Aorta (tissue), 5 donors: Measurements from ENCODE around the gene PDHX. TPM values are rescaled to one million over a fixed set of nuclear protein-coding genes. Genes with fewer than 3 reads are reported as not detected.
"Not testable (repeated sequence)": the region's sequence is repeated elsewhere in the genome, so short reads cannot be mapped to it uniquely, and the experiment has no call there.

Experiments
- ATAC-seq: fragments of 200-7000 bp; cut with Tn5 transposase; one replicate; pipeline ENCODE4 v1.9.1; 2022; ENCODE audit warnings: moderate library complexity; ENCODE audit not compliant: low FRiP score
- DNase-seq, 2 donors: peaks; one replicate each; pipeline ENCODE4 v3.0.0-alpha.2; 2020
- H3K27ac ChIP-seq, 2 donors: one replicate each; pipeline ENCODE4 v1.5.1; 2013; ENCODE audit warnings: low read length in 2 of 2, mild to moderate bottlenecking in 2 of 2, moderate library complexity in 2 of 2, control low read depth in 1 of 2, inconsistent platforms in 1 of 2, low read depth in 1 of 2
- H3K27me3 ChIP-seq, 2 donors: one replicate each; pipeline ENCODE4 v1.6.1; 2013; ENCODE audit warnings: control low read depth in 1 of 2, low read length in 1 of 2, mild to moderate bottlenecking in 1 of 2, moderate library complexity in 1 of 2; ENCODE audit not compliant: insufficient read depth in 2 of 2, control insufficient read depth in 1 of 2
- H3K36me3 ChIP-seq, 2 donors: one replicate each; pipeline ENCODE4 v1.6.1; 2013; ENCODE audit warnings: control low read depth in 1 of 2, low read length in 1 of 2, mild to moderate bottlenecking in 1 of 2; ENCODE audit not compliant: insufficient read depth in 2 of 2, control insufficient read depth in 1 of 2
- H3K4me1 ChIP-seq, 2 donors: one replicate each; pipeline ENCODE4 v1.6.1; 2013; ENCODE audit warnings: low read length in 2 of 2, control low read depth in 1 of 2, mild to moderate bottlenecking in 1 of 2, moderate library complexity in 1 of 2; ENCODE audit not compliant: insufficient read depth in 2 of 2, control insufficient read depth in 1 of 2
- H3K4me3 ChIP-seq, 2 donors: one replicate each; pipeline ENCODE4 v1.5.1; 2013; ENCODE audit warnings: low read length in 2 of 2, control low read depth in 1 of 2, mild to moderate bottlenecking in 1 of 2
- H3K9me3 ChIP-seq: one replicate; pipeline ENCODE4 v1.6.1; 2013; ENCODE audit warnings: mild to moderate bottlenecking, low read length; ENCODE audit not compliant: control insufficient read depth
- WGBS, 2 donors: extraction: QIAGEN DNeasy Blood & Tissue Kit; methylation state at CpG; one replicate each; pipeline ENCODE4 v1.1.7; 2013; 5-methylcytosine and 5-hydroxymethylcytosine counted together
- intact Hi-C, 2 donors: fragments of 100-400 bp; cut with DNase I; formaldehyde crosslinking; loops; one replicate each; pipeline versions ENCODE4 v1.14.2 to v1.15.0; 2022
- polyA plus RNA-seq, 2 donors: library from polyadenylated mRNA; stranded (reverse); fragments of 200-250 nt; gene quantifications; one replicate each; pipeline ENCODE4 v1.2.3, GENCODE V29; 2013
- total RNA-seq, 2 donors: library from RNA; stranded (reverse); fragmentation: NEBNext Ultra II Directional; extraction: Animal tissue kit (Norgen Biotek cat#: 25700); gene quantifications; one replicate each; pipeline ENCODE4 v1.2.1, GENCODE V29; 2021
- donor health status: healthy with polysubstance abuse.
- donor health status: Bipolar disorder and iron deficiency.
- donor health status: DM: no; HTN: no; CAD: no.
- donor health status: DM: no; HTN: no; CAD: no.
- donor health status: DM: yes; HTN: yes; CAD: no.

Gene PDHX
- total and polyA plus RNA-seq, 4 donors: 10.7 to 38.2 (median 22.9) TPM

DNA sequence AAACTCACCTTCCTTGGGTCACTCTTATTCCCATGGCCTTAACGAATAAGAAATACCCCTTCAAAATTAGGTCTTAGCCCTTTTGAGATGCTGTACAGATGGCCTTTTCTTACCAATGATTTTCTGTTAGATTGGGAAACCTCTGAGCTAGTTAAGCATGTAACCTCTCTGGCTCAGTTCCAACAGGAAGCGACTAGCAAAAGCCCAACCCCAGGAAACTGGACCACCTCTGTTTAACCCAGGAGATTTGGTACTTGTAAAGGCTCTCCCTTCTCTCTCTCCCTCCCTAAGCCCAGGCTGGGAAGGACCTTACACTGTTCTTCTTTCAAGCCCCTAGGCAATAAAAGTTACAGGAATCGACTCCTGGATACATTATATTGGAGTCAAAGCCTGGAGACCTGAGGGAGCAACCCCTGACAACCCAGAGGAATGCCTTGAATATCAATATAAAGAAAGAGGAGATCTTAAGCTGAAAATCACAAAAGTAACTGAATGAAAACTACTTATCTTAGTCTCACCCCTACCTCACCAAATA, 11.9 kb upstream of the PDHX start:
- Histone ChIP-seq H3K36me3 (peaks cover 0 to 5% of the 10 kb centered on the region in 2 donors), H3K4me1 (peaks cover 0 to 3% of the 10 kb centered on the region in 2 donors), H3K9me3 (peaks cover 5% of the 10 kb centered on the region), H3K27ac (no peak overlapping the region), H3K27me3 (no peaks in the 10 kb centered on the region), H3K4me3 (no peak overlapping the region)
- 87 to 92% methylated on average over 3 of the region's 3 CpGs for WGBS, 2 donors
- DNase-seq (no peak), ATAC-seq (no peak)
- intact Hi-C loops: no loop called here

DNA sequence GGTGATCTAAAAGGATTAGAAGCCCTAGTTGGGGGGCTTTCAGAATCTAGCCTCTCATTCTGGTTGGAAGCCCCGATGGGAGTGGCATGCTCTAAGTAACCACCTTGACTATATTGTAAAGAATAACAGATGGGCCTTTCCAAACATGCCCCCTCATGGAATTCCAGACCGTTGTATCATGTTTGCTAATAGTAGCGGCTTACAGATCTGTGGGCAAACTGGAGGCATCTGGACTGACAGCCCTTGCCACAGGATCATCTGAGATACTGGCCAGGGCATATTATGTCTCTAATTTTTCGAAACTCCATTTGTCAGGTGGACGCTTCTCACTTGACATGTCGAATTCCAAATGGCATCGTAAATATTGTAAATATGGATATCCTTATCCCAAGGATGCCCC, 10.8 kb upstream of the PDHX start:
- Histone ChIP-seq H3K4me1 (peaks cover 0 to 4% of the 10 kb centered on the region in 2 donors), H3K4me3 (no peak overlapping the region), H3K27me3 (no peaks in the 10 kb centered on the region), H3K36me3 (peaks cover 0 to 4% of the 10 kb centered on the region in 2 donors), H3K27ac (no peak overlapping the region), H3K9me3 (no peaks in the 10 kb centered on the region)
- 96 to 98% methylated on average over 7 of the region's 7 CpGs for WGBS, 2 donors
- ATAC-seq: no peak
- intact Hi-C loops: no loop called here
- DNase-seq: no peak

DNA sequence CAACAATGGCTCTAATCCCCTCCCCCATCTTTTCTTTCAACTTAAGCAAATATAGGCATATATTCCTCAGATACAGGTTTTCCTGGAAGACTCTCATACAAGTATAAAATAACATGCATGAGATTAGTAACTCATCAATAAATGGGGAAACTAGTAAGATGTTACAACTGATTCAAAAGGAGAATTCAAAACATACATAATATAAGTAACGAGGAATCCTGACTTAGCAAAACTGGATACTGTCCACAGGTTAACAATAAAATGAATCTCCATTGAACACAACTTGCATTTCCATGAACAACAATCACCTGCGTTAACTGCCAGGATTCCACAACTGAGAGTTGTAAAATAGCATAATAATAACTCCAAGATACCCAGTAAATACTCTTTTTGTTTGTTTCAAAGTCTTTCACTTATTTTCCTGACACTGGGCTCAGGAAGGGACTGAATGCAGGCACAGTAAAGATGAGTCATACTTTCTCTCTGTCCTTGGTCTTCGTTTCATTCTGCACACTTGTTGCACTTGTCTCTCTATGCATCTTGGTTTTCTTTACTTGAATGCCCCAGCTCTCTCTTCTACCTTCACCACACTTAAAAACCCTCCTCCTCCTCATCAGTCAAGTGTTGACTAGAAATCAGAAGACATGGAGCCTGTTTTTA, 8.4 kb upstream of the PDHX start:
- H3K27me3 ChIP-seq: no peaks in the 10 kb centered on the region
- intact Hi-C loops: no loop called here
- DNase-seq: no peak
- peaks cover 0 to 5% of the 10 kb centered on the region in 2 donors for H3K4me1 ChIP-seq
- H3K9me3 ChIP-seq: no peaks in the 10 kb centered on the region
- H3K27ac ChIP-seq: no peak overlapping the region
- peaks cover 0 to 4% of the 10 kb centered on the region in 2 donors for H3K36me3 ChIP-seq
- ATAC-seq: no peak
- no peak overlapping the region for H3K4me3 ChIP-seq
- 94 to 95% methylated on average over 3 of the region's 3 CpGs for WGBS, 2 donors

DNA sequence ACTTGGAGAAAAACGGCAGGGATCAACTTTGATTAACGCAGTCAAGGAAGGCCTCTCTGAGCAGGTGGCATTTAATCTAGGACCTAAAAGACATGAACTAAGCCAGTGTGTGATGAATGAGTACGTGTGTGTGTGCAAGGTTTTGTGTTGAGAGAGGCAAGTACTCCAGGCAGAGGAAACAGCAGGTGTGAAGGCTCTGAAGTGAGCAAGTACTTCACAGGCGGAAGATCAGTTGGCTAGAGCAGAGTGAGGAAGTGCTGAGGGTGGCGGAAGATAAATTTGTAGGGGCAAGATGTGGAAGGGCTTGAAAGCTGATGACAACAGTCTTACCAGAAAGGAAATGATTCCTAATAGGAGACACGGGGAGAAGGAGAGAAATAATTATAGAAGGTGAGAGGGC, 7.0 kb upstream of the PDHX start:
- peaks cover 0 to 5% of the 10 kb centered on the region in 2 donors for H3K4me1 ChIP-seq
- 66 to 69% methylated on average over 6 of the region's 6 CpGs for WGBS, 2 donors
- H3K9me3 ChIP-seq: no peaks in the 10 kb centered on the region
- H3K27me3 ChIP-seq: no peaks in the 10 kb centered on the region
- intact Hi-C loops: no loop called here
- no peak overlapping the region for H3K4me3 ChIP-seq
- peaks cover 0 to 4% of the 10 kb centered on the region in 2 donors for H3K36me3 ChIP-seq
- H3K27ac ChIP-seq: no peak overlapping the region
- DNase-seq (no peak), ATAC-seq (no peak)

DNA sequence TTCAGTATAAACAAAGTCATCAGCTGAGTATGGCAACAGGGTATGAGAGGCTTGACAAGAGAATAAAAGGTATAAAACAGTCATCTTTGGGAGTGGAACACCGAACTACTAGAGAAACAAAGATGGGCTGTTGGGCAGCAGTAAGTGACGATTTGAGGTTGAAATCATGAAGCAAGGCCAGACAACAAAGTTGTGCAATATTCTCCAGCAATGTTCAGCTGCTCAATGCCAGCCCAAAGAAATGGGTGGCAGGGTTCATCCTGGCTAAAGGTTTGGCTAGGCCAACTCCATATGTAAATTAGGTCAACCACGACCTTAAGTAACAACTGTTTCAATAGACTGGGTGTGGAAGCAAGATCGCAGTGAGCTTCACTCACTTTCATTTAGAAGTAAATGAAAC, 6.5 kb upstream of the PDHX start:
- no peaks in the 10 kb centered on the region for H3K9me3 ChIP-seq
- WGBS, 2 donors: 85 to 89% methylated on average over 4 of the region's 4 CpGs

DNA sequence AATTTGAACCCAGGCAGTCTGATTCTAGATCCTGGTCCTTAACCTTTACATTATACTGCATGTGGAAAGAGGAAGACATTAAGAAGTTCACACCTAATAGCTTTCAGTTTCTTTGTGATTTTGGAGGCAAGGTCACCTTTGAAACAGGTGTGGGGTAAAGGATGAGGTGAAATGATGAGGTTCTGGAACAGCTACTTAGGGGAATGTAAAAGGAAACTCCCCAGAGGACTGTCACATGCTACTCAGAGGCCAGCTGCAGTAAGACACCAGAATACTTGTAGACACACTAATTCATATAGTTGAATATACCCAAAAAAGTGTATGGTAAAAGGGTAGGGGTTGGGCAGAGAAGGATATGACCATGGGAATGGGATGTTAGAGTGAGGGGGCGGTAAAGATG, 5.6 kb upstream of the PDHX start:
- WGBS, 2 donors: 100% methylated on average over 1 of the region's 1 CpG
- intact Hi-C loops: no loop called here
- no peak for DNase-seq
- Histone ChIP-seq H3K27me3 (no peaks in the 10 kb centered on the region), H3K4me1 (peaks cover 0 to 5% of the 10 kb centered on the region in 2 donors), H3K27ac (no peak overlapping the region), H3K4me3 (no peak overlapping the region), H3K36me3 (peaks cover 0 to 4% of the 10 kb centered on the region in 2 donors), H3K9me3 (no peaks in the 10 kb centered on the region)
- no peak for ATAC-seq

More for the DNA sequence above, 6.5 kb upstream of the PDHX start:
- H3K36me3 ChIP-seq: peaks cover 0 to 4% of the 10 kb centered on the region in 2 donors
- no peak overlapping the region for H3K4me3 ChIP-seq
- H3K27me3 ChIP-seq: no peaks in the 10 kb centered on the region
- peaks cover 0 to 5% of the 10 kb centered on the region in 2 donors for H3K4me1 ChIP-seq
- H3K27ac ChIP-seq: no peak overlapping the region
- ATAC-seq (no peak), DNase-seq (no peak)
- intact Hi-C loops: no loop called here

DNA sequence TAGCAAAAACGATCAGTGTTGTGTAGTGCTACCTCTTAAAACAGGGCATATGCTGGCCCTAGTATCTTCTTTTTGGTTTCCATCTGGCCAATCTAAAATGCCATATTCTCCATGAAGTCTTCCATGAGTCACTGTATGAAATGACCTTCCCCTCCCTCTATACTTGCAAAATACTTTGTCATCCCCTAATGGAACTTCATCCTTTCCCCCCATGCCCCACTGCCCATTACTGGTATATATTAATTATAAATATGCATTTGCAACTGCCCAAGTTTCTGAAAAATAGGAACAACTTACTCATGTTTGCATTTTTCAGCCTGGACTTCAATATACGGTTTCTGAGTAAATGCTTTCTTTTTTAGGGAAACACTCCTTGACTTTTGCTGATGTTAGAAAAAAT, 4.7 kb upstream of the PDHX start:
- DNase-seq: no peak
- 77 to 82% methylated on average over 2 of the region's 2 CpGs for WGBS, 2 donors
- H3K4me3 ChIP-seq: no peak overlapping the region
- H3K36me3 ChIP-seq: peaks cover 0 to 4% of the 10 kb centered on the region in 2 donors
- peaks cover 0 to 5% of the 10 kb centered on the region in 2 donors for H3K4me1 ChIP-seq
- H3K27me3 ChIP-seq: no peaks in the 10 kb centered on the region
- no peak for ATAC-seq
- intact Hi-C loops: no loop called here
- no peaks in the 10 kb centered on the region for H3K9me3 ChIP-seq
- no peak overlapping the region for H3K27ac ChIP-seq

DNA sequence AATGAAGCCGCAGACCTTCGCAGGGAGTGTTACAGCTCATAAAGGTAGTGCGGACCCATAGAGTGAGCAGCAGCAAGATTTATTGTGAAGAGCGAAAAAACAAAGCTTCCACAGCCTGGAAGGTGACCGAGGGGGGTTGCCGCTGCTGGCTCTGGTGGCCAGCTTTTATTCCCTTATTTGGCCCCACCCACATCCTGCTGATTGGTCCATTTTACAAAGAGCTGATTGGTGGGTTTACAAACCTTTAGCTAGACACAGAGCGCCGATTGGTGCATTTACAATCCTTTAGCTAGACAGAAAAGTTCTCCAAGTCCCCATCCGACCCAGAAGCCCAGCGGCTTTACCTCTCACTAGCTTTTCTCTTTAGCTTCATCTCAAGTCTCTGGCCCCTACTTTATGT, 2.9 kb upstream of the PDHX start:
- WGBS, 2 donors: 92 to 96% methylated on average over 10 of the region's 10 CpGs
- intact Hi-C loops, H3K4me3 ChIP-seq, H3K9me3 ChIP-seq, H3K27me3 ChIP-seq, ATAC-seq, H3K27ac ChIP-seq, DNase-seq, H3K4me1 ChIP-seq, H3K36me3 ChIP-seq: not testable (repeated sequence)
